Keratinocyte (primary cell): ENCODE data around the gene ACSF3. TPM values are rescaled to one million over a fixed set of nuclear protein-coding genes. Genes with fewer than 3 reads are reported as not detected.

Source experiments
- DNase-seq: peaks from one replicate; pipeline ENCODE4 v3.0.0-alpha.2; 2011; ENCODE audit warnings: low read depth, missing footprints, low spot score
- FAIRE-seq: peaks from 2 replicates; lab custom pipeline; 2011; peaks lifted over from hg19 to GRCh38; lab: Jason Lieb, UNC
- H2AFZ ChIP-seq: 2 replicates; pipeline ENCODE4 v1.6.0; 2012; ENCODE audit warnings: low read length, control low read depth, inconsistent platforms; ENCODE audit not compliant: control insufficient read depth
- H3K27ac ChIP-seq: 2 replicates; pipeline ENCODE4 v1.5.1; 2011; ENCODE audit warnings: low read length; ENCODE audit not compliant: control insufficient read depth, insufficient read depth
- H3K27me3 ChIP-seq: 3 replicates; pipeline ENCODE4 v1.6.0; 2011; ENCODE audit warnings: low read length; ENCODE audit not compliant: control insufficient read depth, insufficient read depth; ENCODE audit errors: extremely low read depth
- H3K36me3 ChIP-seq, 2 experiments: 2 replicates in 1 of 2; 3 replicates in 1 of 2; pipeline ENCODE4 v1.5.1; 2011; ENCODE audit warnings: low read length in 2 of 2, mild to moderate bottlenecking in 1 of 2; ENCODE audit not compliant: control insufficient read depth in 2 of 2, insufficient read depth in 2 of 2; ENCODE audit errors: extremely low read depth in 1 of 2
- H3K4me1 ChIP-seq: 3 replicates; pipeline ENCODE4 v1.5.1; 2011; ENCODE audit warnings: low read length; ENCODE audit not compliant: control insufficient read depth, insufficient read depth; ENCODE audit errors: extremely low read depth
- H3K4me2 ChIP-seq: 3 replicates; pipeline ENCODE4 v1.6.0; 2011; ENCODE audit warnings: low read depth, low read length; ENCODE audit not compliant: control insufficient read depth, insufficient read depth; ENCODE audit errors: extremely low read depth
- H3K4me3 ChIP-seq, 3 experiments: fragments of 200-600 bp in 1 of 3; sonication (generic) in 1 of 3; 2 replicates in 2 of 3; 3 replicates in 1 of 3; pipeline ENCODE4 v1.5.1; 2011 to 2016; ENCODE audit warnings: low read length in 3 of 3, mild to moderate bottlenecking in 3 of 3, control low read depth in 2 of 3, inconsistent platforms in 1 of 3, low read depth in 1 of 3, mixed read lengths in 1 of 3, mixed run types in 1 of 3, moderate library complexity in 1 of 3; ENCODE audit not compliant: control insufficient read depth in 2 of 3, insufficient read depth in 2 of 3; ENCODE audit errors: extremely low read depth in 1 of 3
- H3K79me2 ChIP-seq: 2 replicates; pipeline ENCODE4 v1.6.0; 2012; ENCODE audit warnings: low read length; ENCODE audit not compliant: control insufficient read depth, insufficient read depth
- H3K9ac ChIP-seq: 3 replicates; pipeline ENCODE4 v1.6.0; 2011; ENCODE audit warnings: low read length; ENCODE audit not compliant: control insufficient read depth, insufficient read depth; ENCODE audit errors: extremely low read depth
- H3K9me1 ChIP-seq: 3 replicates; pipeline ENCODE4 v1.6.0; 2011; ENCODE audit warnings: low read length; ENCODE audit not compliant: control insufficient read depth, insufficient read depth; ENCODE audit errors: extremely low read depth
- H3K9me3 ChIP-seq: 2 replicates; pipeline ENCODE4 v1.5.1; 2012; ENCODE audit warnings: low read depth, low read length; ENCODE audit not compliant: control insufficient read depth
- H4K20me1 ChIP-seq: 3 replicates; pipeline ENCODE4 v1.6.0; 2011; ENCODE audit warnings: low read length; ENCODE audit not compliant: control insufficient read depth, insufficient read depth; ENCODE audit errors: extremely low read depth
- EZH2 ChIP-seq: IDR thresholded peaks from one replicate; pipeline ENCODE4 v1.6.1; 2012; ENCODE audit warnings: inconsistent platforms, mild to moderate bottlenecking, low read length, moderate library complexity
- dilution Hi-C: fragments of 300-500 bp; cut with MboI; formaldehyde crosslinking; loops from one replicate; pipeline ENCODE4 v1.7.0; 2020; ENCODE audit warnings: low sequenced_read_pairs; ENCODE audit not compliant: extremely low pct_ligation_motif_present
- polyA plus RNA-seq, 5 experiments: library from polyadenylated mRNA; depleted of rRNA in 3 of 5; stranded (reverse) in 3 of 5; stranded (forward) in 1 of 5; unstranded in 1 of 5; fragments of >200 nt; gene quantifications; 1 replicate in 1 of 5; 2 replicates in 3 of 5; 3 replicates in 1 of 5; pipeline versions ENCODE4 v1.2.1 to v1.2.3, GENCODE V29; 2011 to 2012; ENCODE audit warnings: missing spikeins in 2 of 5, low read depth in 1 of 5, low replicate concordance in 1 of 5
- TF ChIP-seq, protein P1 (sequence below), 3 experiments: IDR thresholded peaks in 1 of 3; conservative IDR thresholded peaks in 1 of 3; optimal IDR thresholded peaks in 1 of 3; 2 replicates in 2 of 3; 3 replicates in 1 of 3; pipeline versions ENCODE3 to v1.5.1; 2011; ENCODE audit warnings: low read length in 3 of 3, mild to moderate bottlenecking in 3 of 3, moderate library complexity in 2 of 3, control low read depth in 1 of 3, inconsistent platforms in 1 of 3; ENCODE audit not compliant: insufficient read depth in 2 of 3; ENCODE audit errors: extremely low read depth in 1 of 3

Gene ACSF3
- polyA plus RNA-seq, 1 donor (not counting 4 experiments of a cell fraction or from before 2014, with no cell fraction given) = 13.4 TPM

DNA sequence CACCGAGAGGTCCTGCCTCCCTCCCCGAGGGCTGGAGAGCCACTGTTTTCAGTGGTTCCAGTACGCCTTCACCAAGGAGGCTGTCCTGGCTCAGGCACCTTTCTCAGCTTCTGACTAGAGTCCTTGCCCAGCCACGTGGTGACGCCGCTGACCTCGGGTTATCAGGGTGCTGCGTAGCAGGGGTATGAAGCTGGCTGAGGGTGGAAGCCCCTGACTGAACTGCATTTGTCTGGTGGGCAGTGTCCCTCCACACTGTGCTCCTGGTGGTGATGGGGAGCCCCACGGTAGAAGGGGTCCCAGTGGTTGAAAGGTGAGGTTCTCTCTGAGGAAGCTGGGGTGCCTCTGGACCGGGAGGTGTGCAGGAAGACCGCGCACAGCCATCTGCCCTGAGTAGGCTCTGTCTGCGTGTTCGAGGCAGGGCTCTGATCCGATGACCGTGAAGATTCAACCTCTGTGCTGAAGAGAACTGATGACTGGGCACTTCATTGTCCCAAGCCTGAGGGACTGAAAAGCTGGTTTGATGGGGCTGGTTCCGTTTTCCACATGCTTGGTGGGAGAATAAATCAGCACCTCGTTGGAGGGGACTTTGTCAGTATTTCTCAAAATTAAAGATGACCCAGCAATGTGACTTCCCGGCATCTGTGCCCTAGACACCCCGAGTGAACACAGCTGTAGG, 2.5 kb downstream of the ACSF3 start:
- Histone ChIP-seq H3K4me1 (peaks cover 8% of the 10 kb centered on the region), H3K4me2 (no peak overlapping the region)
- no peak for FAIRE-seq

DNA sequence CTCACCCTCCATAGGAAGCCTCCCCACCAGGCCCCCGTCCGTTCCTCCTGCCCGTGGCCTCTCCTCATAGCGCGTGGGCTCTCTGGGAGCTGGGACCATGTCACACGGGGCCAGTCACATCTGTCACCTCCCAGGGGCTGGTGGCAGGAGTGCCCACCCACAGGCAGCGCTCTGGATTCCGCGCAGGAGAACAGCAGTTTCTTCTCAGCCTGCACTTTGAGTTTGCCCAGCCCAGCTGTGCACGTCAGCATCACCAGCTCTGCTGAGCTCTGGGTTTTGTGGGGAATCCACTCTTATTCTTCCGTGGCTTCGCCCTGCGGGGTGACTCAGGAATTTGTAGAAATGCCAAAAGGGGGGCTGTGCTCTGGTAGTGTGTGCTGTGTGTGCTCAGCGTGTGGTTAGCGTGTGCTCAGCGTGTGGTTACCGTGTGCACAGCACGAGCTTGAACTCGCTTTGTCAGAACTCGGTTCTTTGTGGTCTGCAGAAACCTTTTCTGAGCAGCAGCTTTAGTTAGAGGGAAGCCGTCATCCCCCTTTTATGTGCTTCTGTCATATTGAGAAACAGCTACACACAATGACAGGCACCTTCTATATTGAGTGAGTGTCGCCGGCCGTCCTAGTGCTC, 3.2 kb downstream of the ACSF3 start:
- Histone ChIP-seq H4K20me1 (no peaks in the 10 kb centered on the region), H2AFZ (no peak overlapping the region), H3K9me3 (no peaks in the 10 kb centered on the region), H3K4me3 (no peak overlapping the region), H3K4me2 (no peak overlapping the region), H3K79me2 (peaks cover 50% of the 10 kb centered on the region), H3K4me1 (peaks cover 8% of the 10 kb centered on the region), H3K36me3 (peaks cover 3 to 8% of the 10 kb centered on the region in 2 experiments), H3K27me3 (no peaks in the 10 kb centered on the region), H3K9me1 (no peaks in the 10 kb centered on the region), H3K27ac (no peak overlapping the region), H3K9ac (no peak overlapping the region)
- dilution Hi-C loops = no loop called here
- no peak for TF ChIP-seq EZH2
- TF ChIP-seq, protein P1, sequence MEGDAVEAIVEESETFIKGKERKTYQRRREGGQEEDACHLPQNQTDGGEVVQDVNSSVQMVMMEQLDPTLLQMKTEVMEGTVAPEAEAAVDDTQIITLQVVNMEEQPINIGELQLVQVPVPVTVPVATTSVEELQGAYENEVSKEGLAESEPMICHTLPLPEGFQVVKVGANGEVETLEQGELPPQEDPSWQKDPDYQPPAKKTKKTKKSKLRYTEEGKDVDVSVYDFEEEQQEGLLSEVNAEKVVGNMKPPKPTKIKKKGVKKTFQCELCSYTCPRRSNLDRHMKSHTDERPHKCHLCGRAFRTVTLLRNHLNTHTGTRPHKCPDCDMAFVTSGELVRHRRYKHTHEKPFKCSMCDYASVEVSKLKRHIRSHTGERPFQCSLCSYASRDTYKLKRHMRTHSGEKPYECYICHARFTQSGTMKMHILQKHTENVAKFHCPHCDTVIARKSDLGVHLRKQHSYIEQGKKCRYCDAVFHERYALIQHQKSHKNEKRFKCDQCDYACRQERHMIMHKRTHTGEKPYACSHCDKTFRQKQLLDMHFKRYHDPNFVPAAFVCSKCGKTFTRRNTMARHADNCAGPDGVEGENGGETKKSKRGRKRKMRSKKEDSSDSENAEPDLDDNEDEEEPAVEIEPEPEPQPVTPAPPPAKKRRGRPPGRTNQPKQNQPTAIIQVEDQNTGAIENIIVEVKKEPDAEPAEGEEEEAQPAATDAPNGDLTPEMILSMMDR (optimal IDR thresholded peaks at IDR 0.05 in 1 of 3, IDR thresholded peaks at IDR 0.05 in 1 of 3, conservative IDR thresholded peaks at IDR 0.05 in 1 of 3; ENCODE audit: extremely low read depth in 1 of 3, insufficient read depth in 2 of 3, low read length in 3 of 3) = no peak
- FAIRE-seq = no peak
- DNase-seq = no peak

More for the DNA sequence above, 2.5 kb downstream of the ACSF3 start:
- Histone ChIP-seq H3K27me3 (no peaks in the 10 kb centered on the region), H3K4me3 (no peak overlapping the region), H3K9me1 (no peaks in the 10 kb centered on the region), H3K79me2 (peaks cover 50% of the 10 kb centered on the region), H4K20me1 (no peaks in the 10 kb centered on the region), H3K27ac (no peak overlapping the region), H3K9me3 (no peaks in the 10 kb centered on the region), H3K9ac (no peak overlapping the region), H3K36me3 (peaks cover 0 to 1% of the 10 kb centered on the region in 2 experiments), H2AFZ (no peak overlapping the region)
- TF ChIP-seq, protein P1 (optimal IDR thresholded peaks at IDR 0.05 in 1 of 3, IDR thresholded peaks at IDR 0.05 in 1 of 3, conservative IDR thresholded peaks at IDR 0.05 in 1 of 3; ENCODE audit: extremely low read depth in 1 of 3, insufficient read depth in 2 of 3, low read length in 3 of 3) = no peak
- TF ChIP-seq EZH2 = no peak
- dilution Hi-C loops = no loop called here
- DNase-seq = no peak
